IPS-18c (cell line): Measurements from ENCODE around the gene ZFP36.

Source experiments
- H3K4me3 ChIP-seq: 2 replicates; pipeline ENCODE4 v1.7.0; 2013; ENCODE audit warnings: low read depth, mild to moderate bottlenecking, low read length, moderate library complexity; ENCODE audit not compliant: insufficient read depth
- H3K9me3 ChIP-seq: one replicate; pipeline ENCODE4 v1.6.1; 2013; ENCODE audit warnings: mild to moderate bottlenecking, low read length, moderate library complexity; ENCODE audit not compliant: control insufficient read depth, insufficient read depth

ZFP36 gene

GRCh38 chr19:39427707-39428106 lies 21.1 kb downstream of the ZFP36 start:
- H3K4me3 ChIP-seq = 0 out of 2 replicates have a peak overlapping the region, but pooled peaks have one; percentile 9
- H3K9me3 ChIP-seq = no peaks in the 10 kb centered on the region

GRCh38 chr19:39428283-39429112 lies 21.9 kb downstream of the ZFP36 start:
- Histone ChIP-seq H3K9me3 (no peaks in the 10 kb centered on the region), H3K4me3 (peak overlapping the region; percentile 34)

- H3K4me3 ChIP-seq = no peak overlapping the region
- no peaks in the 10 kb centered on the region for H3K9me3 ChIP-seq
These were observed 24.3 kb downstream of the ZFP36 start for GRCh38 chr19:39430675-39431593.

GRCh38 chr19:39432677-39433025 lies 26.0 kb downstream of the ZFP36 start:
- H3K9me3 ChIP-seq = no peaks in the 10 kb centered on the region
- no peak overlapping the region for H3K4me3 ChIP-seq

- Histone ChIP-seq H3K4me3 (no peak overlapping the region), H3K9me3 (no peaks in the 10 kb centered on the region)
These were observed 26.9 kb downstream of the ZFP36 start for GRCh38 chr19:39433480-39434079.

- no peaks in the 10 kb centered on the region for H3K9me3 ChIP-seq
- H3K4me3 ChIP-seq = peak overlapping the region; percentile 95
These were observed 27.8 kb downstream of the ZFP36 start for GRCh38 chr19:39434123-39435076.

- peak within 1 kb of the TSS; percentile 95 for H3K4me3 ChIP-seq
These were observed 29.1 kb downstream of the ZFP36 start, which contains the start of gene RPS16 for GRCh38 chr19:39435499-39436349. RPS16 (minus strand) TSS chr19:39435949; CDS start chr19:39435895, 54 bp downstream.

GRCh38 chr19:39436350-39436716 lies 29.7 kb downstream of the ZFP36 start:
- Histone ChIP-seq H3K4me3 (peak overlapping the region; percentile 82), H3K9me3 (no peaks in the 10 kb centered on the region)

More at GRCh38 chr19:39435499-39436349, 29.1 kb downstream of the ZFP36 start, which contains the start of gene RPS16:
- H3K9me3 ChIP-seq = no peaks in the 10 kb centered on the region

GRCh38 chr19:39438270-39438934 lies 31.8 kb downstream of the ZFP36 start:
- Histone ChIP-seq H3K4me3 (no peak overlapping the region), H3K9me3 (no peaks in the 10 kb centered on the region)

GRCh38 chr19:39444598-39445195 lies 38.0 kb downstream of the ZFP36 start:
- Histone ChIP-seq H3K4me3 (peak overlapping the region; percentile 97), H3K9me3 (no peaks in the 10 kb centered on the region)

GRCh38 chr19:39445196-39446111 lies 38.8 kb downstream of the ZFP36 start, which contains the start of gene SUPT5H:
SUPT5H (plus strand) TSS chr19:39445582; CDS start chr19:39445891, 309 bp downstream.
- Histone ChIP-seq H3K4me3 (peak within 1 kb of the TSS; percentile 97), H3K9me3 (no peaks in the 10 kb centered on the region)

GRCh38 chr19:39446365-39447084 lies 39.9 kb downstream of the ZFP36 start:
- H3K9me3 ChIP-seq = no peaks in the 10 kb centered on the region
- peak overlapping the region; percentile 97 for H3K4me3 ChIP-seq

GRCh38 chr19:39448271-39448670 lies 41.6 kb downstream of the ZFP36 start:
- no peak overlapping the region for H3K4me3 ChIP-seq
- H3K9me3 ChIP-seq = no peaks in the 10 kb centered on the region
